HG02759 (cell line): ENCODE data around the gene GPD2.
A peak's percentile ranks its signal among the peaks of the same experiment; 100 is the strongest.

Source experiments
- ATAC-seq: cut with Tn5 transposase; IDR thresholded peaks from one replicate; pipeline ENCODE4 v1.9.1; 2021; ENCODE audit warnings: mild to moderate bottlenecking, moderate library complexity; ENCODE audit not compliant: unreplicated experiment

The GPD2 gene

DNA sequence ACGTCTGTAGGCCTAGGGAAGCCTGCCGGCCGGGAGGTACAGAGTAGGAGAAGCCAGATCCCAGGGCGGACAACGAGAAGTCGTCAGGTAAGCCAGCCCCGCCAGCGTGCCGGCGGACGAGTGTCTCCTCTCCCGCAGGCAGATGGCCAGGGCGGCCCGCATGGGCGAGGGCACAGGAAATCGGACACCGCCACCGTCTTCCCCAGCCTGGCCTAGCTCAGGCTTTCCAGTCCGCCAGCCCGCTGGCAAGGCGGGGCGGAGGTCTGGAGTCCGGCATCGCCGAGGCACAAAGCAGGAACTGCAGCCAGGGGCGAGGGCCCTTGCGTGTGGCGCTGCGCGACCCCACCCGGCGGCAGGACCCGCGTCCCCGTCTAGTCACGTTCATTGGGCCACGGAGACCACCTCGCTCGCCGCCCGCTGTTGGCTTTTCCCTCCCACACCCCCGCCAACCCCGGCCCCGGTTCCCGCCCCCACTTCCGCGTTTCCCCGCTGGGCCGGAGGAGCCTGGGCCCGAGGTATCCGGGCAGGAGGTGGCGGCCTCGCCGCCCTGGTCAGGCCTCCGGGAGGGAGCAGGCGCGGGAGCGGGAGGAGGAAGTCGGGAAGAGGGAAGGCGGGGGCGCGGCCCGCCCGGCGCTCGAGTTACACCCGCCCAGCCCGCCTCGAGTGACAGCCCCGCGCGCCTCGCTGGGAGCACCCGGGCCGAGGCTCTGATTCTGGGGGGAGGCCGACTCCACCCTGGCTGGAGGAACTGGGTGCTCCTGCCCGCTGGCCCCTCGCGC is at the start of gene GPD2:
TSS of gene GPD2 (plus strand) at position 662 of the 779 bp plus-strand sequence. CDS start 39,727 bp downstream, outside the sequence.
- peak; percentile 64 for ATAC-seq

DNA sequence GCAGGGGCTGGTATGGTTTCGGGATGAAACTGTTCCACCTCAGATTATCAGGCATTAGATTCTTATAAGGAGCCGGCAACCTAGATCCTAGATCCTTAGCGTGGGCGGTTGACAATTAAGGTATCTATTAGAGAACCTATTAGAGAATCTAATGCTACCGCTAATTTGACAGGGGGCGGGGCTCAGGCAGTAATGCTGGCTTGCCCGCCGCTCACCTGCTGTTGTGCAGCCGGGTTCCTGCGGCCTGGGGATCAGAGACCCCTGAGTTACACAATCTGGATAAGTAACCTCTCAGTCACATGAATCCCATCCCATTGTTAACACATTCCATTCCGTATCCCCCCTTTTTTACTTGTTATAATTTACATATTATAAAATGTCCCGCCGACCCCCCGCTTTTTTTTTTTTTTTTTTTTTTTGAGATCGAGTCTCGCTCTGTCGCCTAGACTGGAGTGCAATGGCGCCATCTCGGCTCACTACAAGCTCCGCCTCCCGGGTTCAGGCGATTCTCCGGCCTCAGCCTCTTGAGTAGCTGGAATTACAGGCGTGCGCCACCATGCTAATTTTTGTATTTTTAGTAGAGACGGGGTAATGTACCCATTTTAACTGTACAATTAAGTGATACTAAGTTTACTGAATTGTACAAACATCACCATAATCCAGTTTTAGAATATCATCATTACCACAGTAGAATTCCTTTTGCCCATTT is 42.0 kb upstream of the GPD2 start:
- ATAC-seq, result no peak

DNA sequence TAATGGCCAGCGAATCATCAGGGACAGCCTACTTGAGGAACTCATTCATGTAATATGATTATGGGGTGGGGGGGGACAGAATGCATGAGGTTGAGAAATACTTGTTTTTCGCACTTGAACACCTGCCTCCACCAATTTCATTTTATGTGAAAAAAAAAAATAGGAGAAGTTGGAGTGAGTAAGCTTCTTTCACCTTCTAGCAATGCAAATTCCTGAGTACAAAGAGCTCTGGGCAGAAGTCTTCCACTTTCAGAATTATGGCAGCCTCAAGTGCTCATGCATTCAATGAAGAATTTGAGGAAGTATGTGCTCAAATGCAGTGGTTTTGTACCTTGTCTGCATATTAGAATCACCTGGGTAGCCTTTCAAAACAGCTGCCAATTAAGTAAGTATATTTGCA is 40.1 kb upstream of the GPD2 start:
- peak; percentile 24 for ATAC-seq

GRCh38 chr2:156397229-156397628 is 39.0 kb upstream of the GPD2 start:
- no peak for ATAC-seq

- ATAC-seq, result no peak
Observed at GRCh38 chr2:156398176-156398575, 38.0 kb upstream of the GPD2 start.

DNA sequence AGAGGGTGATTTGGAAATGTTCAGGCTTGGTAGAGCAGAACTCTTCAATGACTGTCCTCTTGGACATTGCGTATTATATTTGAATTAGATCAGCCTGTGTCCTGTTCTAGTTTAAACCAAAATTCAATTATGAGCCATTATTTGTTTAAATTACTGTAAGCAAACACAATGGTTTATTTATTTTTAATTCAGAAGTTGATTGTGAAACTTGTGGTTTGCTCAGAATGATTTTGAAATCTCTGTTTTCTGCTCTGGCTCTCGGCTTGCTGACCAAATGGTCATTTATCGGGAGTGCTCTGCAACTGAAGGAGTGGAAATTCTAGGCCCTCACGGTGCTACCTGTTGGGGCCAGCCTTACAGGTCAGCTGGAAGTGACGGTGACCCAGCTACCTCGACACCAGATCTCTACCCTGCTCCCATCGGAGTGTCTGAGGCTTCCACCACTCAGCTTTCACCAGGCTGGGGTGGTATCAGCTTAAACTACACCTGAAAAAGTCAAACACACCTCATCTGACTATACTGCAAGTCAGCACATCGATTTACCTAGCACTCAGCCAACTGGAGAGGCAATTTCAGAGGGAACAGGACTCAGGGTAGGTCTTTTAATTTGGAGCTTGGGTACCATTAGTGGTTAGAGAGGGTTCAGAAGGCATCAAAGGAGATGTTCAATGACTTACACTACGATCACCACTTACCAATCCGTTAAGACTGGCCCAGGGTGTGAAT is 36.8 kb upstream of the GPD2 start:
- ATAC-seq, result peak; percentile 0

- peak; percentile 51 for ATAC-seq
Observed at GRCh38 chr2:156399950-156400705, 36.1 kb upstream of the GPD2 start.

DNA sequence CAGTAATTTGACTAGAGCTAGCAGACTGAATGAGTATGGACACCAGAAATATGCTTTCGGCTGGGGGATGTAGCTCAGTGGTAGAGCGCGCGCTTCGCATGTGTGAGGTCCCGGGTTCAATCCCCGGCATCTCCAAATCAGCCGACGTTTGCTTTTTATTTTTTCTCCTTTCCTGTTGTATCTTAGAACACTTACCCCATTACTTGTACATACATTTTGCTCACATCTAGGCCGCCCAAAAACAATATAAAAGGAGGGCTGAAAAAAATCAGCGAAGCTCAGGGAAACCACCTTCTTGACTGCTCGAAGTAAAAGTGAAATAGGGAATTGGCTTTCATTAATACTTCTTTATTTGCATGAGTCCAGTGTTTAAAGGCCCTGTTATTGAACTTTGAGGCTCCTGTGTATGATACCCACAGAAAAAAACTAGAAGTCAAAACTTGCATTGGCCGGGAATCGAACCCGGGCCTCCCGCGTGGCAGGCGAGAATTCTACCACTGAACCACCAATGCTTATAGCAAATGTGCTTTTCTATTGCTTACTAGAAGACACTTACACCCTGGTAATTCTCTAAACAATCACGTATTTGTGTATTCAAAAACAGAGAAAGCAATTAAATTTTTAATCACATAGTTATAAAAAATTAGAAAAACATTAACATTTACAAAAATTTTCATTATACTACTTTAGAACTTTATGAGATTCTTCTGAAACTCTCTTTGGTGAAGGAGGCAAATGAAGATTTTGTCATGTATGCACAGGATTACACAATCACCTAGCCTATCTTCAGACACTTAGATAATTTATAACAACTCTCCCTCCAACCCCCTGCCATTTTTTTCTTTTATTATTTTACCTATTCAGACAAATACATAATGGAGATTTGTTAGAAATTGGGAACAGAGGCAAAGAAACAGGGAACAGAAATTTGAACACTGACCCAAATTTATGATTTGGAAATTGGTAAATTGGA is 35.2 kb upstream of the GPD2 start:
- peak; percentile 75 for ATAC-seq

DNA sequence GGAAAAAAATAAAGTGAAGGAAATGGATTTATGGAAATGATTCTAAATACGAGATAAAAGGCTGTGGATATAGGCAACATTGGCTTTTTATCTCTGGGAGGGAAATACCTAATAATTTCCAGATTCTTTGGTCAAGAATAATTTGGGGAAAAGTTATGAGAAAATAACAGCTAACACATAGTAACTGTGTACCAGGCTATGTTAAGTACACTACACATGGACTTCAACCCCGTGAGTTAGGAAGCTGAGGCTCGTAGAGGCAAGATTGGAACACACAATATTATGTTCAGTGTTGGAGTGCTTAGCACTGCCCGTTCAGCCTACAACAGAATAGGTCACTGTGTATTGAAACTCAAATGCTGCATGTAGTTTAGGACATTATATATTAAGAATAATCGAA is 34.3 kb upstream of the GPD2 start:
- no peak for ATAC-seq

GRCh38 chr2:156405586-156405985 is 30.6 kb upstream of the GPD2 start:
- ATAC-seq, result no peak

DNA sequence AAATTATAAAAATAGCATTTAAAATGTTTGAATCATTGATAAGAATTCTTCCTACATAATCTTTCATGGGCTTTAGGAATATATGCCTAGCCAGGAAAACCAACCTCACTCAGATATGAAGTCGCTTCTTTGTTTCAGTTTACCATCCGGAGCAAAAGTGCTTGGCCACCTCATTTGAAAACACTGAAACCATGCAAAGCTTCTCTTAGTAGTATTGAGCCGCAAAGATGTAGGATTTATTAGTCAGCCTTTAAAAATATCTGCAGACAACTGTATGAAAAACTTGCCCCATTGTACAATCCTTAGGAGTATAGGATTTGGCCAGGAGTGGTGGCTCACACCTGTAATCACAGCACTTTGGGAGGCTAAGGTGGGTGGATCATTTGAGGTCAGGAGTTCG is 24.3 kb upstream of the GPD2 start:
- ATAC-seq, result no peak

DNA sequence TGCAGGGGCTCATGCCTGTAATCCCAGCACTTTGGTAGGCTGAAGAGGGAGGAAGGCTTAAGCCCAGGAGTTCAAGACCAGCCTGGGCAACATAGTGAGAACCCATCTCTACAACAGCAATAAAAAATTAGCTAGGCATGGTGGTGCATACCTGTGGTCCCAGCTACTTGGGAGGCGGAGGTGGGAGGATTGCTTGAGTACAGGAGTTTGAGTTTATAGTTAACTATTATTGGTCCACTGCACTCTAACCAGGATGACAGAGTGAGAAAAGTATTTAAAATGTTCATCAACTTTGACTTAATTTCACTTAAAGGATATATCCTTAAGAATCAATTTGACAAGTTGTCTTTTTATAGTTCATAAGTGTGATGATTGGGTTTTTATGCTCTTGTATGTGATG is 14.3 kb upstream of the GPD2 start:
- no peak for ATAC-seq

GRCh38 chr2:156423674-156424282 is 12.4 kb upstream of the GPD2 start:
- no peak for ATAC-seq

- ATAC-seq, result no peak
Observed at GRCh38 chr2:156427074-156427473, 9.1 kb upstream of the GPD2 start.

GRCh38 chr2:156429211-156429610 is 7.0 kb upstream of the GPD2 start:
- no peak for ATAC-seq

- ATAC-seq, result peak; percentile 22
Observed at GRCh38 chr2:156430236-156430979, 5.8 kb upstream of the GPD2 start.

GRCh38 chr2:156430980-156431358 is 5.2 kb upstream of the GPD2 start:
- peak; percentile 47 for ATAC-seq

GRCh38 chr2:156434461-156435291 is 1.5 kb upstream of the GPD2 start:
- ATAC-seq, result no peak
